HG02588 (cell line): ENCODE results near the gene INPP5A.
A peak's percentile ranks its signal among the peaks of the same experiment; 100 is the strongest.

Experiments
- ATAC-seq: cut with Tn5 transposase; IDR thresholded peaks from one replicate; pipeline ENCODE4 v1.9.1; 2021; ENCODE audit warnings: mild to moderate bottlenecking, moderate library complexity; ENCODE audit not compliant: unreplicated experiment

Gene INPP5A

DNA sequence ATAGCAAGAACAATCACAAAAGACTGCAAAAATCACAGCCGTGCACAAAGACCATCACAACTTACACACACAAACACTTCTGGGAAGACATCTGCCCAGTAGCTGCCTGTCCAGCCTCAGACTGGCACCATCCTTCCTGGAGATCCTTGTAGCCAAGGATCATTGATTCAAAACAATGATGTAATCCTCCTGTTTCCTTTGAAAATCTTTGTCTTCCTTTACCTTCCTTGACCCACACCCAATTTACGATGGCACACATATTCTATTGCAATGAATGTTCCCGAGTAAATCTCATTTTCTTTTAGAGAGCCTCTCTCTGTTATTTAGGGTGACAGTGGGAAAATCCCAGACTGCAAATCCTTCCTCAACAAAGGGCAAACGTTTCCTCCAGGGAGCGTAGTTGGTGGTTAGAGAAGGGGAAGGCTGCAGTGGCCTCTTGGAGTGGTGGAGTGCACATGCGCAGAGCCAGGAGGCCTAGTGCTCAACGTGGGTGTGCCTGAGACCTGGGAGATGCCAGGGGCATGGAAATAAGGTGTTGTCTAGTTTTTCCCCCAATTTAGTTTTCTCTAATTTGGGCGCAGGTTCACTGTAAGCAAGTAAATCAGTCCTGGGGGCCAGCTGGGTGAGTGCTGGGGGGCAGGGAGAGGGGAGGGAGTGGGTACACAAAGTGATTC is 3.1 kb upstream of the INPP5A start:
- ATAC-seq, result no peak

DNA sequence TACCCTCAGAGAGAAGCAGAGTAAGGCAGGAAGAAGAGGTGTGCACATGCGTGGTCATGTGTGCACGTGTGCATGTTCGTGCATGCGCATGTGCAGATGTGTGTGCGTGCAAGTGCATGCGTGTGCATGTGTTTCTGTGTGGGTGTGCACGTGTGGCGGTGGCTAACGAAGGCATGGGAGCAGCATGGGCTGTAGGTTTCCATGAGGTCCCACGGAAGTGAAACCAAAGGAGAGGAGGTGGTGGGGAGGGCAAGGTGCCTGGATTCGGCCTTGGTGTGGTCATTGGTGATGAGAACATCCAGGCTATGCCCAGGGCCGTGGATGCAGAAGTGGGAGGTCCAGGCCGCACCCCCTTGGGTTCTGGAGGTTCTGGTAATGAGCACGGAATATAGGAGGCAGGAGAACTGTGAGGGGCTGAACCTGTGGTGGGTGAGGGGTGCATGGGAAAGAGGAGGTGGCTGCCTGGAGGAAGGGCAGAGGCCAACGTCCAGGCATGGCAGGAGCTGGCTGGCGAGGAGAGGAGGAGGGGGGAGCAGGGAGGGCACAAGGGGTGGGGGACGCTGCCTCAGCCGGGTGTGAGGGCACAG is 2.4 kb upstream of the INPP5A start:
- ATAC-seq, result no peak

DNA sequence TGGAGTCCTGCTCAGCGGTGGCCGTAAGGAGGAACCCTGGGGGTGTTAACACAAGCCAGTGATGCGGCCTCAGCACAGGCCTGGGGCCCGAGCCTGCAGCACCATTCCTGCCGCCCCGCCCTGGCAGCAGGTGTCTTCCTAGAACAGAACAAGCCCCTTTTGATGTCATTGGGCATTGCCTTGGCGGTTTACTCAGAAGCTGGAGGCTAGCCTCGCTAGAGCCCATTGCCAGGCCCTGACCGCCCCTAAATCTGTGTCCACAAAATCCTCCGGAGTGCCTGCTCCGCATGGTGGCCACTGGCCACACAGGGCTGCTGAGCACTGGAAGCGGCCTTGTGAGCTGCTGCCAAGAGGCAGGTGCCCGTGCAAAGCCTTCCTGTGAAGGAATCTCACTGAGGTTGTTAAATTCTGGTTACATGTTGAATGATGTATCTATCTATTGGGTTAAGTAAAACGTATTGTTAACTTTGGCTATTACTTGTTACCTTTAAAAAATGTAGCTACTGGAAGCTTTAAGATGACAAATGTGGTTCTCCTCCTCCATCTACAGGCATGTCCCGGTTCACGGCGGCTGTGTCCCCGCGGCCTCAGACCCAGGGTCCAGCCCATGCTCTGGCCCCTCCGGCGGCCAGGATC is 1.2 kb upstream of the INPP5A start:
- ATAC-seq, result no peak

DNA sequence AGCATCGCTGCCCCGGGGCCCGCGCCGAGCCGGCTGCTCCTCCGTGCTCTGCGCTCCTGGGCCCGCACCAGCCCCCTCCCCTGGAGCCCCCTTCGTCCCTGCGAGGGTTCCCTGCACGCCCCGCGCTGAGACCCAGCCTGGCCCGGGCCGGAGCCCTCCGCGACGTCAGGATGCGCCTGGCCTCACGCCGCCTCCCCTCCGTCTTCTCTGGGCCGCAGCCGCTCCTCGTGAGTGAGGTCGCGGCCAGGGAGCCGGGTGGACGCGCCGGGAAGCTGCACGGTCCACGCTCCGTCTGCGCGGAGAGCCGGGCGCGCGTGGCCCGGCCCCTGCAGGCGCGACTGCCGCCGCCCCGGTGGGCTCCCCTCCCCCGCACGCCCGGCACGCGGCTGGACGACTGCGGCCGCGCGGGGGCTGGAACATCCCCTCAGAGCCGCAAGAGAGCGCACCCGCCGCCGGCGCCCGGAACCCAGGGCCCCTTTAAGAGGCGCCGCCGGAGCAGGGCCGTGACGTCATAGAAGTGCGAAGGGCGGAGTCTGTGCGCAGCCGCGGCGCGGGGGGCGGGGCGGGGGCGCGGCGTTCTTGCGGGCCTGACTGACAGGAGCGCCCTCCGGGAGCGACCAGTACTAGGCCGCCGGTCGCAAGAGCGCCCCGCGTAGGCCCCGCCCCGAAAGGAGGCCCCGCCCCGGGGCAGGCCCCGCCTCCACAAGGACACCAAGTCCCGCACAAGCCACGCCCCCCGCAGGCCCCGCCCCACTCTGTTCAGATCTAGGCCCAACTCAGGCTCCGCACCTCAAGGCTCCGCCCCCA is 507 bp upstream of the INPP5A start:
- peak; percentile 88 for ATAC-seq

DNA sequence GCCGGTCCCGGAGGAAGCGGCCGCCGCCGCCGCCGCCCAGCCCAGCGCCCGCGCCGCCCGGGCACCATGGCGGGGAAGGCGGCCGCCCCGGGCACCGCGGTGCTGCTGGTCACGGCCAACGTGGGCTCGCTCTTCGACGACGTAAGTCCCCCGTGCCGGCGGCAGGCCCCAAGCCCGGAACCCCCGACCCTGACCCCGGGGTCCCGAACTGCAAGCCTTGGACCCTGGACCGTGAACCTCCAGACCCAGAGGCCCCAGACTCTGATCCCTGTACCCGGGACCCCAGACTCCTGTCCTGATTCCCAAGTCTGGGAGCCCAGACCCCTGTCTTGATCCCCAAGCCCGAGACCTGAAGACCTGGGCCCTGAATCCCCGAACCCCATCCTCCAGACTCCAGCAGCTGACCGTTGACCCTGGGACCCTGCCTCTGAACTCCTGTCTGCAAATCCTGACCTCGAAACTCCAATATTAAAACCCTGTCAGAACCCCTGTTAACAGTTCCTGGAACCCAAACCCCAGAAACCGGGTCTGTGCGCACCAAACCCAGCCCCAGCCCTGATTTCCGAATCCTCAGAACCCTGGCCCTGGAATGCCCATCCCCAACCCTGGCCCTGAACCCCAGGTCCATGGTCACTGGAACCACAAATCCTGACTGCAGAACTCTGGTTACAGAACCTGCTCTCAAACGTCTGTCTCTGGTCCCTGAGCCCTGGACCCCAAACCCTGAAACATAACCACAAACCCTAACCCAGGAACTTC is 623 bp downstream of the INPP5A start:
- ATAC-seq, result peak; percentile 4

DNA sequence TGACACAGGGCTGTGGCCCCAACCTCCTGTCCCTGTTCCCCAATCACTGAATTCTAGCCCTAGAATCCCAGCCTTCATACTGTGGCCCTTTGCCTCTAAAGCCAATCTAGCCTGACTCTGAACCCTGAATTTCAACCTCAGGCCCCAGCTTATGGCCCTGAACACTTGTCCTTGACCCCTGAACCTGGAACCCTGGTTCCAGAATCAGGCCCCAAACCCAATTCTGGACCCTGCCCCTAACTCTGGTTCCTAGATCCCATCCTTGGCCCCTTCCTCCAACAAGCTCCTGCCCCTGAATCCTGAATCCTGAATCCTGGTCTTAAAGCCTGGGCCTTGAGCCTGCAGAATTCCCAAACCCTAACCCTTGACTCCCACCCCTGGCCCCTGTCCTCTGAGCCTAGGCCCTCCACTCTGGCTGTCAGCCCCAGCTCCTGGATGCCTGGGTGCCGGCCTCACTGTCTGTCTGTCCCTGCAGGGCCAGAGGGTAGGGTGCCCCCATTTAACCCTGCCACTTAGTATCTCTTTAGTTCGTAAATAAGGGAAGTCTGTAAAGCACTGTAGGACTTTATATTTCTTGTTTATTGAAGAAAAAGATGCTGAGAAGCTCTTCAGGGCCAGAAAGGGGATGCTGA is 1.3 kb downstream of the INPP5A start:
- ATAC-seq, result no peak

DNA sequence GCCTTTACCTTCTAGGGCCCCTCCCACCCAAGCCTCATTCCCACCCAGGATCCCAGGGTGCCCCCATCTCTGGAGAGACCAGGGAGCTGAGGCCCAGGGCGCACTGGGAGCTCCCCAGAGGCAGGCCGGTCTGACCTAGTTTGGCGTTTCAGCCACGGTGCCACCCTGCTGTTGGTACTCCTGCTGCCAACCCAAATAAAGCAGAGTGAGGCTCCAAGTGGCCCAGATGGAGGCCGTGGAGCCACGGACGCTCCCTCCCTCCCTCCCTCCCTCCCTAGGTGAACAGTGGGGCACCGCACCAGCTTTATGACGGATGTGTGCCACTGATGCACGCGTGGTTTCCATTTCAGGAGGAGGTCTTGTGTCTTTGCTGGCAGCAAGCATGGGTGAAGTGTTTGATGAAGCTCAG is 1.8 kb downstream of the INPP5A start:
- no peak for ATAC-seq

DNA sequence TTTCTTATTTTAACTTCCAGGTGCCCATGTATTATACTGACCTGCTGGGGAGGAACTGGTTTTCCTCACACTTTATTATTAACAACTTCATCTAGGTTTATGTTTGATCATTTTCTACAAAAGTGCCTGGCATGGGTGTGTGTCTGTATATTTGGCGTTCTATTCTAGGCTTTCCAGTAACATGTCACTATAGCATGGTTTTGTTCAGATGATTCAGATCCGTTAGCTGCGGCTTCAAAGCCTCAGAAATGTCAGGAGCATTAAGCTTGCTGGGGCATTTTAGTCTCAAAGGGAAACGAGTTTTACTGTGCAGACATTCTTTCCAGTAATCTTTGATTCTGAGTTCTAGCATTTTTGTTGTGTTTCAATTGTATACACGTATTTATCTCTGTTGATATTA is 2.3 kb downstream of the INPP5A start:
- ATAC-seq, result no peak

DNA sequence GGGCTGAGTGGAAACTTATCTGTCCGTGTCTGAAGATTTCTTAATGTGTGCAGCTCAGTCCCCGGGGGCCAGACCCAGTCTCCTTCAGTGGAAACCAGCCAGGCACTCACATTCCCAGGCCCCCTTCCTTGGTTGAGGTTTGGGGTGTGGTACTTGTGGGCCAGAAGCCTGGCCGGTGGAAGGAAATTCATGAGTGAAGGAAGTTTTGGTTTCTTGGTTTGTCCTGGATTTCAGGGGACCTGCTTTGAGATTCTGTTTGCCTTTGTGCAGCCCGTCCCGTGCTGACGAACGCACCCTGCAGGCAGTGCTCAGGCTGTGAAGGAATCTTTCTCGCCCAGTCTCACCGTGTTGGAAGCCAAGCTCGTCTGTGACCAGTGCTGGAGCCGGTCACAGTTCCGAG is 2.9 kb downstream of the INPP5A start:
- no peak for ATAC-seq

DNA sequence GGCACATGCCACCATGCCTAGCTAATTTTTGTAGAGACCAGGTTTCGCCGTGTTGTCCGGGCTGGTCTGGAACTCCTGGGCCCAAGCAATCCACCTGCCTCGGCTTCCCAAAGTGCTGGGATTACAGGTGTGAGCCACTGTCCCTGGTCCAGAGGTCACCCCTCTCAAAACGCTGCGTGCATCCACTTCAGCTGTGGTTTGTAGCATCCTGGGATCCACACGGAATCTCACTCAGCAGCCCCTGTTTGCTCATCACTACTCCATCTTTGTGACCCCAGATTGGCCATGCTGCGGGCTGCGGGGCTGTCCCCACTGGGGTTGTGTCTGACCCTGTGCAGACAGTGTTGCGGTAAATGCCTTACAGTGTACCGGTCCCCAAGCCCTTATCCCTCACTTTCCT is 3.5 kb downstream of the INPP5A start:
- no peak for ATAC-seq

DNA sequence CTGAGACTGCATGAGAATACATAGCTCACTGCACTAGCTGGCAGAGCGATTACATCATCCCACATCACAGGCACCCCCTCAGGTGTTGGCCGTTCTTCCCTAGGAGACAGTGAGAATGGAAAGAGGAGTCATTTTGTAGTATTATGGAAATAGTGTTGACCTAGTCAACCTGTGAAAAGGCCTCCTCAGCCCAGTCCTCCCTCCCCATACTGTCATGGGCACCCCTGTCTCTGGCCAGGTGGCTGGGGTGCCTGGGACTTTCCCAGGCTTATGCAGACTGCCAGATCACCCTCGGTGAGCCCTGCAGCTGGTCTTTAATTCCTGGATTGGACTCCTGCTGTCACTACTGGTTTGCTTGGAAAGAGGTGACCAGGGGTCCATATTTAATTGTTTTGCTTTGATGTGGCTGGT is 4.0 kb downstream of the INPP5A start:
- no peak for ATAC-seq

DNA sequence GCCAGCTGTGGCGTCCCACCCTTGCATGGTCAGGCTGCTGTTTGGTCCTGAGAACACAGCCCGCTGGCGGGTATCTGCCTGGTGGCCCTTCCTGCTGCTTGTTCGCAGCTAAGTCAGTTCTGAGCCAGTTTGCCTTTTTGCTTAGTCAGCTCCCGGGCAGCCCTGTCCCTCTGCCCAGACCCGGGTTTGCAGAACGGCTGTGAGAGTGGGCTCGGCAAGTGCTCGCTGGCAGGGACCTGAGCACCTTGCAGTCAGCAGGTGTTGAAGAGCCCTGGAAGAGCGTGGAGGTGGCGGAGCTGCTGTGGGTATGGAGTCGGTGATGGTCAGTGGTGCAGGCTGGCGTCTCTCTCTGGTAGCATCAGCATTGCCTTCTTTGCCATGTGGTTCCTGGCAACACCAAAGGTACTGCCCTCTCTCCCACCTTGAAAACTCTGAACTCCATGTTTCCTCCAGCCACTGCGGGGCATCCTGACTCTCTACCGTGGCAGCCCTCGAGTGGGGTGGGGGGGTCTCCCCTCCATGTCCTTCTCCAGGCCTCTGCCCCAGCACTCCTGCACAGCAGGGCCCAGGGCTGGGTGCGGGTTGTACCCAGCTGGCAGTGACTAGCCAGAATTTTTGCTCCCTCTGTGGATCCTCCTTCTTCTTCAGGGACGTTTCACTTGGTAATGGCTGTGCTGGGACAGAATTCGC is 4.6 kb downstream of the INPP5A start:
- no peak for ATAC-seq

DNA sequence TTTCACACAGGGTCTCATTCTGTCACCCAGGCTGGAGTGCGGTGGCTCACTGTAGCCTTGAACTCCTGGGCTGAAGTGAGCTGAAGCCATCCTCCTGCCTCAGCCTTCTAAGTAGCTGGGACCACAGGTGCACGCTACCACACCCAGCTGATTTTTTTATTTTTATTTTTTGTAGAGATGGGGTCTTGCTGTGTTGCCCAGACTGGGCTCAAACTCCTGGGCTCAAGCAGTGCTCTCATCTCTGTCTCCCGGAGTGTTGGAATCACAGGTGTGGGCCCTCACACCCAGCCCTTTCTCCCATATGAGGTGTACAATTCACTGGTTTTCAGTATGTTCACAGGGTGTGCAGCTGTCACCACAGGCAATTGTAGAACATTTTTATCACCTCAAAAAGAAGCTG is 5.2 kb downstream of the INPP5A start:
- ATAC-seq, result no peak

DNA sequence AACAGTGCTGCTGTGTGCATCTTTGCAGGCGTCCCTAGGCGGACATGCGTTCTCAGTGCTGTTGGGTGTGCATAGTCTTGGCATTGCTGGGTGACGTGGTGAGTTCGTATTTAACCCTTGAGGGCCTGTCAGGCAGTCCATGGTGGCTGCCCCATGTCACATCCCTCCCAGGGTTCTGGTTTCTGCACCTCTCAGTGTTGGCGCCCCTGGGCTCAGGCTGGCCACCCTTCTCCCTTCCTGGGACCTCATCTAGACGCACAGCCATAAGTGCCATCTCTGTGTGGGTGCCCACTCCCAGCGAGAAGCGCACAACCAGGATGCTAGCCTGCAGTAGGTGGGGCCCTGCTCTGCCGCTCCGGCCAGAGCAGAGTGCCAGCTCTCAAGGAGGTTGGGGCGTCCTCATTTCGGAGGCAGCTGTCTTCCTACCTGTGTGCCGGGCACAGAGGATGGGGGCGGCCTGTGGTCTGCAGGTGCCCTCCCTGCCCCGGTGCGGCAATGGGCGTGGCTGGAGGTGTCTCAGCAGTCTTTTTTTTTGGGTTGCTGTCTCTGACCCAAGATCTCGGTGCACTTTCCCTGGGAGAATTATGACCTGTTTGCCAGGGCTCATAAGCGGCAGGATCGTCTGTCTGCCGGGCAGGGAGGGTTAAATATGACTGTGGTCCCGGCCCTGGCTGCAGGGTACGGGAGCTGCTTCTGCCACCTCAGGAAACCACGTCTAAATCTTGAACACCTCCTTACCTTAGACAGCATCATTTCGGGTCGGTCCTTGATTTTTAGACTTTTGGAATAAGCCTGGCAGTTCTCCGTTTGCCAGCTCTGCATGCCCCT is 6.5 kb downstream of the INPP5A start:
- no peak for ATAC-seq

DNA sequence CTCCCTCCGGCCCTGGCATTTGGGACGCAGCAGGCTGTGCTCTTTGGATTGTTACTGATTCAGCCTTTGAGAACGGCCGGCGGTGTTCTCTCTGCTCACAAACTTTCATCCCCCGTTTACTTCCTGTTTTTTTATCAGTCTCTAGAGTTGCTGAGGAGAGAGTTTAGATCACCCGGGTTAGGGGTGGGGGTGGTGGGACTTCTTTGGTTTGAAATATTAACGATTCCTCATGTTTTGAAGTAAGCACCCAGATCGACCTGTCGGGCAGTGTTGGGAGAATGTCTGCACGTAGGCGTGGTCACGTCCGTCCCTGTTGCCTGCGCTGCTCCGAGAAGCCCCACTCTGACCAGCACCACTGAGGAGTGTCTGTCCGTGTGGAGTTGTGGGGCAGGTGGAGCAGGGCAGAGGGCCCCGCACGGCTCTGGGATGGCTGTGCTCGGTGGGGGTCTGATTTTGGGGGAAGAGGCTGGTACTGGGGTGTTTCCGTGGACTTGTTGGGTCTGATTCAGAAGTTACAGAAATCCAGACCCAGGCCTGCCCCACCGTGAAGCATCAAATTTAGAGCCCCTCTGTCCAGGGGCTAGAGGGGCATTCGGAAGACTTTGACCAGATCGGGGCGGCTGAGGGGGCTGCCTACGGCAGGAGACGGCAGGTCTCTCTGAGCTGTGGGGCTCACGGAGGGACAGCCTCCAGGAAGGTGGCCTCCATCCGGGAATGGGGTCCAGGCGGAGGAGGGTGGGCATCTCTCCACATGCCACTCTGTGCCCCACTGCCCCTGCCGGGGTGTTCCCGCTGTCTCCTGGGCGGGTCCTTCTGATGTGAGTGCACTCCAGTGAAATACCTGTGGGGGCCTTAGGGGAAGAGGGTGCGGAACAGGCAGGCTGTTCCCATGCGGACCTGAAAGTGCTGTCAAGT is 7.4 kb downstream of the INPP5A start:
- ATAC-seq, result no peak

DNA sequence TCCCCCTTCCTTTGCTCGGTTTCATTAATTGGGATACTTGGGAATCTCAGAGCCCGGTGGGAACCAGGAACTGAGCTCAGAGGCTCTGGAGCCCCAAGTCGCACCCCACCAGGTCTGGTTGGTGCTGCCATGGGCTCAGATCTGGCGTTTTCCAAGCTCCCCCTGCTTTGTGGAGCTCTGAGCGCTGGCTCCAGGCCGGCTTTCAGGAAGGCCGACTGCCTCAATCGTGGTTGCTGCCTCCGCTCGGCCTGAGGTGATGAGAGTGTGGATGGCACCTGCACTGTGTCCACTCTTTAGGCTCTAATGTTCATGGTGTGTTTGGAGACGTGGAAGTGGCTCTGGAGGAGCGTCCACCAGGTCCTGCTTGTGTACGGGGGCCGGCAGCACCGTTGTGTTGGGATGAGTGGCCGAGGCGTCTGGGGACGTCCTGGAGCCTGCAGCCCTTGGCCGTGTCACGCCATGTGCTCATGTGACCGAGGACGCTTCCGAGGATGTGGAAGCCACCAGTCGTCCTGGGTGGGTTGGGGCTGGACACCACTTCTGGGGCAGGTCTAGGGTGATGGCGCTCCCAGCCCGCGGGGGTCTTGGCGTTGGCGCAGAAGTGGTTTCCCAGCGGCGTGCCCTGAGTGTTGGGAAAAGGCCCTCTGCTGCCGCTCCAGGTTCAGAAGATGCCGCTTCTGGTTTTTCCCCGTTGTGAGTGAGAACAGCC is 8.2 kb downstream of the INPP5A start:
- ATAC-seq, result no peak
